ENCODE data around the gene LRP2BP.
"Not testable (repeated sequence)": the region's sequence is repeated elsewhere in the genome, so short reads cannot be mapped to it uniquely, and the experiment has no call there.

Gene LRP2BP

DNA sequence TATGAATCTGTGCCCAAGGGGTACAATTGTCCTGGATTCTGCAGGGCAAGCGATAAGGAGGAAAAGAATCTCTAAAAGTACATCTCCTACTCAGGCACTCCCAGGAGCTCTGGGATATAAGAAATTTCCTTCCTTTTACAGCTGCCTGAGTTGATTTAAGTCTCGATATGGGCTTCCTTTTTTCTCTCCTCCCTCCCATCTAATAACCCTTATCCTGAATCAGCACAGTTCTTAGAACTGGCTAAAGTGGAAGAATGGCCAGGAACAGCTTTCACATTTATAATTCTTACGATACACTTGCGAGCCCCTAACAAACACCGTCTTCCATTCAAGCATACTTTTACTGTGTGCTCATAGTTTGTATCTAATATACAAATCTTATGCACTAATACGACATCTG, 21.2 kb downstream of the LRP2BP start:
- no peak for DNase-seq (ENCODE audit: low spot score)
- Histone ChIP-seq H3K27ac (no peak overlapping the region), H3K4me3 (no peak overlapping the region)
- TF ChIP-seq, protein P1, sequence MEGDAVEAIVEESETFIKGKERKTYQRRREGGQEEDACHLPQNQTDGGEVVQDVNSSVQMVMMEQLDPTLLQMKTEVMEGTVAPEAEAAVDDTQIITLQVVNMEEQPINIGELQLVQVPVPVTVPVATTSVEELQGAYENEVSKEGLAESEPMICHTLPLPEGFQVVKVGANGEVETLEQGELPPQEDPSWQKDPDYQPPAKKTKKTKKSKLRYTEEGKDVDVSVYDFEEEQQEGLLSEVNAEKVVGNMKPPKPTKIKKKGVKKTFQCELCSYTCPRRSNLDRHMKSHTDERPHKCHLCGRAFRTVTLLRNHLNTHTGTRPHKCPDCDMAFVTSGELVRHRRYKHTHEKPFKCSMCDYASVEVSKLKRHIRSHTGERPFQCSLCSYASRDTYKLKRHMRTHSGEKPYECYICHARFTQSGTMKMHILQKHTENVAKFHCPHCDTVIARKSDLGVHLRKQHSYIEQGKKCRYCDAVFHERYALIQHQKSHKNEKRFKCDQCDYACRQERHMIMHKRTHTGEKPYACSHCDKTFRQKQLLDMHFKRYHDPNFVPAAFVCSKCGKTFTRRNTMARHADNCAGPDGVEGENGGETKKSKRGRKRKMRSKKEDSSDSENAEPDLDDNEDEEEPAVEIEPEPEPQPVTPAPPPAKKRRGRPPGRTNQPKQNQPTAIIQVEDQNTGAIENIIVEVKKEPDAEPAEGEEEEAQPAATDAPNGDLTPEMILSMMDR (IDR thresholded peaks at IDR 0.05), result no peak

DNA sequence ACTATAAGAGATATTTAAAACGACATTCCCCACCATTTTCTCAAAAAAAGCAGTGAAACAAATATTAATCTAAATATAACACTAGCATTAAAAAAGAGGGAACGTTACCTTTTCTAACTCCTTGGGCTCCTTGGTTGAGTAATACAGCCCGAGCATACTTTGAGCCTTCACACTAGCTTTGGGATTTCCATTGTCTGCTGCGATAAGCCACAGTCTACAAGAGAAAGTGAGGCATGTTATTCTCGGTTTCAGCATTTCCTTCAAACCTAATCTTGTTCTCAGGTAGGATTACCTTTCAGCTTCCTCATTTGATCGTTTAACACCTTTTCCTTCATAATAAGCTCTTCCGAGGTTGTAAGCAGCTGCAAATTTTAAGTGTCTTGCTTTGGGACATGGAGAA, 21.7 kb downstream of the LRP2BP start:
- TF ChIP-seq, protein P1 (IDR thresholded peaks at IDR 0.05), result no peak

DNA sequence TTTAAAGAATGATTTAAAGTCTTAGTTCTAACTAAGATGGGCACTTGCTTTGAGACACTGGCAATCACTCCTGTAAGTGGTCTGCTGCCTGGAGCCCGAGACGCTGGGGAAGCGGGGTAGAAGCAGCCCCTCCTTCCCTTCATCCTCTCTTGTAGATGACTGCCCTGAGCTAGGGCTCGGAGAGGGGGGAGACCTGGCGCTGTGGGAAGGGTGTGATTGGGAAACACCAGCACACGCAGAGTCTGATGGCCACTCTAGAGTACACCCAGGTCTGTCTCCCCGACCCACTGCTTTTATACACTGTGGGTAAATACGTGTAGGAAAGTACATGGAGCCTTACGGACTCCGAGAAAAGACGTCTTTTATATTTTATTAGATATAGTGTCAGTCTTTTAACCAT, 24.0 kb downstream of the LRP2BP start:
- DNase-seq (ENCODE audit: low spot score), result no peak
- TF ChIP-seq, protein P1 (IDR thresholded peaks at IDR 0.05), result no peak
- Histone ChIP-seq H3K4me3 (no peak overlapping the region), H3K27ac (no peak overlapping the region)

More for the DNA sequence above, 21.7 kb downstream of the LRP2BP start:
- no peak for DNase-seq (ENCODE audit: low spot score)
- Histone ChIP-seq H3K4me3 (no peak overlapping the region), H3K27ac (no peak overlapping the region)

DNA sequence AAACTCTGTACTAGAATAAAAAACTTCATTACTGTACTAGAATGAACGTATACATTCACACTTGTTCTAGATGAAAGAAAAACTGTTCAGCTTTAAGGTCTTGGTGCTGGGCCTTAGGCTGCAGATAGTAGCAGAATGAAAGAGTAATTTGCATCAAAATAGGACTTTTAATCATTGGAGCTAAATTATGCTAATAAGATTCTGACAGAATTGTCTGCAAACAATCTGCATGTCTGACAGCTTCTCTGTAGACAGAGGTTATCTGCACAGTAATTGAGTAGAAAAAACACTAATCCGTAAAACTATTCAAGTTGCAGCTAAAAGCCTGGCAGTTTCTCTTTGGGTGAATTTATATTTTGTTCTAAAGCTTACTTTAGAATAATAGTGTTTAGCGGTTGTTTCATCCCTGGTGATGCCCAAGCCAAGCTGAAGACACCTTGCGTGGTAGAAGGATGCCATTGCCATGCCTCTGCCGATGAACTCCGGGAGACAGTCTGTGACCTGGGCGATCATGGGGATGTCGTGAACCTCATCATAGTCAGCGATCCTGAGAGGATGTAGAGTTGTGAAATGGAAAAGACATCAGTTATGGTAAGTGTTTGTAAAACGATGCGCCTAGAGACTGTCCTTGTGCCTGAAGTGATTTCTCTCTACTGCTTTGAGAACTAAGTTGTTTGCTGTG, 25.3 kb downstream of the LRP2BP start:
- Histone ChIP-seq H3K27ac (no peak overlapping the region), H3K4me3 (no peak overlapping the region)
- no peak for DNase-seq (ENCODE audit: low spot score)
- TF ChIP-seq, protein P1 (IDR thresholded peaks at IDR 0.05), result no peak

DNA sequence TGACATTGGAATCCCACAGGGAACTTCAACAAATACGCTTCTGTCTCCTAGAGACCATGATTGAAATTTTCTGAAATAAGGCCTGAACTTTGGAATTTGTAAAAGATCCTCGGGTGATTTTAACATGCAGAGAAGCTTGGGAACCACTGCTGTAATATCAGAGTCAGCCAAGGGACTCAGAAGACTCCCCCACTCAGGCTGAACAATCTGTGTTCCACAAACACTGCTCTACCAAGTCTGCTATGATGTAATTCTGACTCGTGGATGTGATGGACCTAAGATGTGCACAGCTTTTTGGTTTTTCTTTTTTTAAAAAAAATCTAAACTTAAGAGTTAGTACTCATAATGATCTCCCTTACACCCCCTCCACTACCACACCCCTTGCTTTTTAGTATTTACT, 26.0 kb downstream of the LRP2BP start:
- no peak for DNase-seq (ENCODE audit: low spot score)
- TF ChIP-seq, protein P1 (IDR thresholded peaks at IDR 0.05), result no peak
- Histone ChIP-seq H3K27ac (no peak overlapping the region), H3K4me3 (no peak overlapping the region)

DNA sequence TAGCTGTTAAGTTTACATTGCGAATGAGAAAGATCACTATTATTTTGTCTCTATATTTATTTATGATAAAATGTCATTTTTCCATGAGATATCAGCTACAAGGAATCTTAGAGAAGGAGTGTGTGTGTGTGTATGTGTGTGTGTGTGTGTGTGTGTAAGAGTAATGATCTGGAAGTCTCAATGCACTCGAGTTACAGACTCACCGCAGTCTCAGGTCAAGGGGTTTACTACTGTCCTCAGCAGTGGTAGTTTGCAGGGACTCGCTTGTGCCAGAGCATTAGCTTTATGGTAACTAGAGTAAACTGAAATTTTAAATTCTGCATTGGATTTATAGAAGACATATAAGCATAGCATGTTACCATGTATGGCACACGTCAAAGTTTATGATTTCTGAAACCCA, 30.8 kb downstream of the LRP2BP start:
- Histone ChIP-seq H3K4me3 (no peak overlapping the region), H3K27ac (no peak overlapping the region)
- DNase-seq (ENCODE audit: low spot score), result no peak
- TF ChIP-seq, protein P1 (IDR thresholded peaks at IDR 0.05), result no peak

DNA sequence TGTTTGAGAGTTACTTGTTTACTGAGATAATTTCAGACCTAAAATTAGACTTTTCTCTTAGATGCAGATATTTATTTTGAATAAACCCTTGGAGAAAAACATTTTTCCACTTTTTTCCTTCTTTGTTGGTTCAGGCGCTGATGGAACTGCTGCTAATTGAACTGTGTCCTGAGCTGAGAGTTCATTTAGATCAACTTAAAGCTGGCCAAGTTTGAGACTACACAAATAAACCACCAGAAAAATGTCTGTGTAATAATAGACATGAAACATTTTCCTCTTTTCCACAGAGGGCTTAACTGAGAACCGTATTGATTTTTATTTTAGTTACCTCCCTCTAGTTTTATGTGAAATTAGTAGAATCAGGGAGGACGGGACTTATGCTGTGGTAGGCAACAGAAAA, 32.5 kb downstream of the LRP2BP start:
- no peak for DNase-seq (ENCODE audit: low spot score)
- TF ChIP-seq, protein P1 (IDR thresholded peaks at IDR 0.05), result no peak
- no peak overlapping the region for H3K27ac ChIP-seq
- H3K4me3 ChIP-seq, result no peak overlapping the region

DNA sequence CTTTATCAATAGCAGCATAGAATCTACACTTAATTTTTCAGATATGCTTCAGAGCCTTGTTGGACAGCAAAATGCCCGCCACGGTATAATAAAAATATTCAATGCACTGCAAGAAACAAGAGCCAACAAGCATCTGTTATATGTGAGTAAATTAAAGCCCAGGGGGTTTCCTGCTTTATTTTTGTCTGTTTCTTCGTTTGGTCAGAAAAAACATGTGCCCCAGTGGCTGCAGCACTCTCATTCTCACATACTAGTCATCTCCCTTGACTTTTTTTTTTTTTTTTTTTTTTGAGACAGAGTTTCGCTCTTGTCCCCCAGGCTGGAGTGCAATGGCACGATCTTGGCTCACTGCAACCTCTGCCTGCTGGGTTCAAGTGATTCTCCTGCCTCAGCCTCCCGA, 33.2 kb downstream of the LRP2BP start:
- H3K27ac ChIP-seq; H3K4me3 ChIP-seq; DNase-seq (ENCODE audit: low spot score): not testable (repeated sequence)
